Trophoblast cell (in vitro differentiated cells and primary cell): Measurements from ENCODE around the gene RNF40.

Source experiments
- DNase-seq, 2 donors: peaks; one replicate each; pipeline ENCODE4 v3.0.0-alpha.2; 2016
- H2AFZ ChIP-seq: 2 replicates; pipeline ENCODE4 v1.6.1; 2013; ENCODE audit warnings: low read length, moderate library complexity, mild to moderate bottlenecking; ENCODE audit not compliant: insufficient read depth, poor library complexity
- H2AK5ac ChIP-seq: 2 replicates; pipeline ENCODE4 v1.6.1; 2013; ENCODE audit warnings: mild to moderate bottlenecking, low read length
- H2BK120ac ChIP-seq: 2 replicates; pipeline ENCODE4 v1.6.1; 2013; ENCODE audit warnings: low read length, mild to moderate bottlenecking, moderate library complexity; ENCODE audit not compliant: insufficient read depth, poor library complexity
- H2BK12ac ChIP-seq: 2 replicates; pipeline ENCODE4 v1.6.1; 2013; ENCODE audit warnings: mild to moderate bottlenecking, low read length, moderate library complexity
- H2BK5ac ChIP-seq: 2 replicates; pipeline ENCODE4 v1.6.1; 2013; ENCODE audit warnings: low read length, low read depth, moderate library complexity, mild to moderate bottlenecking; ENCODE audit not compliant: poor library complexity
- H3K14ac ChIP-seq: 2 replicates; pipeline ENCODE4 v1.6.1; 2013; ENCODE audit warnings: mild to moderate bottlenecking, low read length
- H3K18ac ChIP-seq: 2 replicates; pipeline ENCODE4 v1.6.1; 2013; ENCODE audit warnings: mild to moderate bottlenecking, low read length
- H3K23ac ChIP-seq: 2 replicates; pipeline ENCODE4 v1.6.1; 2013; ENCODE audit warnings: low read length
- H3K27ac ChIP-seq: 2 replicates; pipeline ENCODE4 v1.5.1; 2013; ENCODE audit warnings: low read depth, mild to moderate bottlenecking, inconsistent platforms, low read length, moderate library complexity
- H3K27me3 ChIP-seq: 2 replicates; pipeline ENCODE4 v1.6.1; 2013; ENCODE audit warnings: inconsistent platforms, mild to moderate bottlenecking, low read length, moderate library complexity; ENCODE audit not compliant: insufficient read depth
- H3K36me3 ChIP-seq, 2 experiments: 1 replicate in 1 of 2; 2 replicates in 1 of 2; pipeline ENCODE4 v1.6.1; 2013; ENCODE audit warnings: low read length in 2 of 2, mild to moderate bottlenecking in 2 of 2, moderate library complexity in 1 of 2; ENCODE audit not compliant: insufficient read depth in 2 of 2, control insufficient read depth in 1 of 2
- H3K4ac ChIP-seq: 2 replicates; pipeline ENCODE4 v1.6.1; 2013; ENCODE audit warnings: low read depth, mild to moderate bottlenecking, low read length, moderate library complexity
- H3K4me1 ChIP-seq, 2 experiments: 1 replicate in 1 of 2; 2 replicates in 1 of 2; pipeline ENCODE4 v1.6.1; 2013; ENCODE audit warnings: low read length in 2 of 2, mild to moderate bottlenecking in 2 of 2, moderate library complexity in 1 of 2; ENCODE audit not compliant: insufficient read depth in 2 of 2, control insufficient read depth in 1 of 2
- H3K4me2 ChIP-seq: 2 replicates; pipeline ENCODE4 v1.6.1; 2013; ENCODE audit warnings: inconsistent platforms, mild to moderate bottlenecking, low read length, moderate library complexity
- H3K4me3 ChIP-seq: 2 replicates; pipeline ENCODE4 v1.5.1; 2013; ENCODE audit warnings: mild to moderate bottlenecking, low read depth, low read length, inconsistent platforms
- H3K79me1 ChIP-seq: one replicate; pipeline ENCODE4 v1.6.1; 2013; ENCODE audit warnings: low read length
- H3K79me2 ChIP-seq: 2 replicates; pipeline ENCODE4 v1.6.1; 2013; ENCODE audit warnings: low read length, mild to moderate bottlenecking; ENCODE audit not compliant: control insufficient read depth, insufficient read depth, poor library complexity
- H3K9ac ChIP-seq: 2 replicates; pipeline ENCODE4 v1.6.1; 2013; ENCODE audit warnings: mild to moderate bottlenecking, low read length
- H3K9me3 ChIP-seq: 2 replicates; pipeline ENCODE4 v1.6.1; 2013; ENCODE audit warnings: low read depth, mild to moderate bottlenecking, control low read depth, inconsistent platforms, low read length; ENCODE audit not compliant: insufficient read depth
- H4K12ac ChIP-seq: 2 replicates; pipeline ENCODE4 v1.6.1; 2013; ENCODE audit warnings: low read depth, mild to moderate bottlenecking, low read length, moderate library complexity
- H4K8ac ChIP-seq: 2 replicates; pipeline ENCODE4 v1.6.1; 2013; ENCODE audit warnings: low read depth, mild to moderate bottlenecking, low read length, moderate library complexity
- H4K91ac ChIP-seq: one replicate; pipeline ENCODE4 v1.6.1; 2013; ENCODE audit warnings: low read depth, mild to moderate bottlenecking, low read length, moderate library complexity
- WGBS: extraction: QIAGEN DNeasy Blood & Tissue Kit; methylation state at CpG from one replicate; pipeline ENCODE4 v1.1.7; 2013; ENCODE audit warnings: missing lambda C conversion rate; ENCODE audit not compliant: insufficient read length, insufficient coverage; ENCODE audit errors: extremely low coverage; 5-methylcytosine and 5-hydroxymethylcytosine counted together

The RNF40 gene

GRCh38 chr16:30780021-30780420 is 17.9 kb downstream of the RNF40 start:
- no peak overlapping the region for H3K27ac ChIP-seq
- H4K12ac ChIP-seq: no peak overlapping the region
- H3K4me3 ChIP-seq: no peak overlapping the region
- DNase-seq: no peak
- no peak overlapping the region for H2BK5ac ChIP-seq
- H3K36me3 ChIP-seq: peaks cover 37 to 39% of the 10 kb centered on the region in 2 experiments
- H3K4ac ChIP-seq: no peak overlapping the region
- peaks cover 1 to 7% of the 10 kb centered on the region in 2 experiments for H3K4me1 ChIP-seq
- no peak overlapping the region for H4K8ac ChIP-seq
- WGBS: no CpG with 5 or more reads among the region's 3 CpGs
- no peak overlapping the region for H2BK12ac ChIP-seq
- H3K79me1 ChIP-seq: peaks cover 10% of the 10 kb centered on the region
- no peak overlapping the region for H2AK5ac ChIP-seq
- no peak overlapping the region for H3K23ac ChIP-seq
- no peak overlapping the region for H3K9ac ChIP-seq
- H3K14ac ChIP-seq: no peak overlapping the region
- no peak overlapping the region for H2AFZ ChIP-seq
- no peaks in the 10 kb centered on the region for H3K27me3 ChIP-seq
- H3K9me3 ChIP-seq: no peaks in the 10 kb centered on the region
- no peak overlapping the region for H3K18ac ChIP-seq
- no peak overlapping the region for H2BK120ac ChIP-seq
- H3K4me2 ChIP-seq: no peak overlapping the region
- H4K91ac ChIP-seq: no peak overlapping the region
- peaks cover 9% of the 10 kb centered on the region for H3K79me2 ChIP-seq

GRCh38 chr16:30780549-30780948 is 18.4 kb downstream of the RNF40 start:
- Histone ChIP-seq H4K91ac (no peak overlapping the region), H3K4me2 (no peak overlapping the region), H2BK12ac (no peak overlapping the region), H3K79me2 (peaks cover 5% of the 10 kb centered on the region), H2BK120ac (no peak overlapping the region), H3K4ac (no peak overlapping the region), H3K14ac (no peak overlapping the region), H3K9ac (no peak overlapping the region), H3K23ac (no peak overlapping the region), H2BK5ac (no peak overlapping the region), H3K4me3 (no peak overlapping the region), H2AK5ac (no peak overlapping the region), H3K4me1 (peaks cover 0 to 4% of the 10 kb centered on the region in 2 experiments), H4K8ac (no peak overlapping the region), H2AFZ (no peak overlapping the region), H3K36me3 (peaks cover 42% of the 10 kb centered on the region in 2 experiments), H3K18ac (no peak overlapping the region), H3K27ac (no peak overlapping the region), H3K79me1 (peaks cover 6% of the 10 kb centered on the region), H3K27me3 (no peaks in the 10 kb centered on the region), H4K12ac (no peak overlapping the region), H3K9me3 (no peaks in the 10 kb centered on the region)
- WGBS: no CpG with 5 or more reads among the region's 4 CpGs
- DNase-seq: no peak

- no peak overlapping the region for H3K4me2 ChIP-seq
- peaks cover 42% of the 10 kb centered on the region in 2 experiments for H3K36me3 ChIP-seq
- no peaks in the 10 kb centered on the region for H3K27me3 ChIP-seq
- peaks cover 12% of the 10 kb centered on the region for H3K79me1 ChIP-seq
- H2BK120ac ChIP-seq: no peak overlapping the region
- no peak overlapping the region for H4K12ac ChIP-seq
- H3K14ac ChIP-seq: no peak overlapping the region
- no peak overlapping the region for H2BK5ac ChIP-seq
- WGBS: no CpG with 5 or more reads among the region's 63 CpGs
- H3K4me3 ChIP-seq: no peak overlapping the region
- no peak overlapping the region for H3K18ac ChIP-seq
- DNase-seq: no peak
- H3K4ac ChIP-seq: no peak overlapping the region
- no peak overlapping the region for H2BK12ac ChIP-seq
- no peak overlapping the region for H3K23ac ChIP-seq
- H3K9ac ChIP-seq: no peak overlapping the region
- H3K4me1 ChIP-seq: peaks cover 4 to 7% of the 10 kb centered on the region in 2 experiments
- H3K9me3 ChIP-seq: no peaks in the 10 kb centered on the region
- H3K27ac ChIP-seq: no peak overlapping the region
- no peak overlapping the region for H4K8ac ChIP-seq
- H4K91ac ChIP-seq: no peak overlapping the region
- no peak overlapping the region for H2AK5ac ChIP-seq
- H2AFZ ChIP-seq: no peak overlapping the region
- H3K79me2 ChIP-seq: peaks cover 5% of the 10 kb centered on the region
These were observed 20.6 kb downstream of the RNF40 start for GRCh38 chr16:30782486-30783279.

GRCh38 chr16:30783280-30784109 is 21.4 kb downstream of the RNF40 start:
- H3K4me1 ChIP-seq: peaks cover 4 to 7% of the 10 kb centered on the region in 2 experiments
- H3K9me3 ChIP-seq: no peaks in the 10 kb centered on the region
- no peaks in the 10 kb centered on the region for H3K27me3 ChIP-seq

More at GRCh38 chr16:30783280-30784109, 21.4 kb downstream of the RNF40 start:
- H3K36me3 ChIP-seq: peaks cover 42% of the 10 kb centered on the region in 2 experiments
- H2AK5ac ChIP-seq: no peak overlapping the region
- no peak overlapping the region for H2BK120ac ChIP-seq
- no peak overlapping the region for H3K4me3 ChIP-seq
- H3K4ac ChIP-seq: no peak overlapping the region
- H3K23ac ChIP-seq: no peak overlapping the region
- no peak overlapping the region for H4K12ac ChIP-seq
- no peak overlapping the region for H4K91ac ChIP-seq
- peaks cover 12% of the 10 kb centered on the region for H3K79me1 ChIP-seq
- H3K9ac ChIP-seq: no peak overlapping the region
- no peak overlapping the region for H3K4me2 ChIP-seq
- no peak overlapping the region for H3K27ac ChIP-seq
- no peak overlapping the region for H2AFZ ChIP-seq
- H2BK5ac ChIP-seq: no peak overlapping the region
- no CpG with 5 or more reads among the region's 57 CpGs for WGBS
- no peak overlapping the region for H3K14ac ChIP-seq
- peaks cover 5% of the 10 kb centered on the region for H3K79me2 ChIP-seq
- DNase-seq: no peak
- H4K8ac ChIP-seq: no peak overlapping the region
- no peak overlapping the region for H3K18ac ChIP-seq
- H2BK12ac ChIP-seq: no peak overlapping the region
